Endothelial cell of umbilical vein (primary cell): ENCODE measurements around the gene HTR6. TPM values are rescaled to one million over a fixed set of nuclear protein-coding genes. Genes with fewer than 3 reads are reported as not detected.

Experiments
- BruUV-seq: library from RNA; stranded (reverse); fragments of 400-500 nt; replicated peaks from 2 replicates; lab custom pipeline; 2021; lab: Mats Ljungman, UMichigan
- CTCF ChIA-PET: fragments of 300-600, 350-600 bp; sonication (Branson Sonifier 250); formaldehyde crosslinking; loops from one replicate; lab custom pipeline; 2021; ENCODE audit warnings: antibody characterized with exemption, inconsistent platforms; lab: Charles Lee
- POLR2A ChIA-PET: fragments of 300-600, 350-600 bp; sonication (Branson Sonifier 250); formaldehyde crosslinking; loops from one replicate; lab custom pipeline; 2021; ENCODE audit warnings: antibody characterized with exemption, inconsistent platforms; lab: Charles Lee
- DNase-seq: peaks from one replicate; pipeline ENCODE4 v3.0.0-alpha.2; 2011; ENCODE audit warnings: low read depth, low spot score
- FAIRE-seq: peaks from 2 replicates; lab custom pipeline; 2011; peaks lifted over from hg19 to GRCh38; lab: Jason Lieb, UNC
- H2AFZ ChIP-seq: 2 replicates; pipeline ENCODE4 v1.6.0; 2012; ENCODE audit warnings: low read depth, low read length, control low read depth, inconsistent platforms
- H3K27ac ChIP-seq: 2 replicates; pipeline ENCODE4 v1.5.1; 2011; ENCODE audit warnings: low read depth, mild to moderate bottlenecking, control low read depth, low read length, moderate library complexity; ENCODE audit not compliant: insufficient read depth
- H3K27me3 ChIP-seq, 2 experiments: 2 replicates each; pipeline versions ENCODE4 v1.6.0 to v1.6.1; 2011; ENCODE audit warnings: low read length in 2 of 2, mixed read lengths in 1 of 2; ENCODE audit not compliant: control insufficient read depth in 2 of 2, insufficient read depth in 2 of 2
- H3K36me3 ChIP-seq, 2 experiments: 2 replicates in 1 of 2; 3 replicates in 1 of 2; pipeline ENCODE4 v1.5.1; 2011; ENCODE audit warnings: low read length in 2 of 2, mild to moderate bottlenecking in 1 of 2, moderate library complexity in 1 of 2; ENCODE audit not compliant: control insufficient read depth in 2 of 2, insufficient read depth in 2 of 2; ENCODE audit errors: extremely low read depth in 1 of 2
- H3K4me1 ChIP-seq: 3 replicates; pipeline ENCODE4 v1.5.1; 2011; ENCODE audit warnings: mild to moderate bottlenecking, low read length; ENCODE audit not compliant: control insufficient read depth, insufficient read depth; ENCODE audit errors: extremely low read depth
- H3K4me2 ChIP-seq: 2 replicates; pipeline ENCODE4 v1.6.1; 2011; ENCODE audit warnings: low read length, control low read depth, mixed read lengths; ENCODE audit not compliant: insufficient read depth
- H3K4me3 ChIP-seq, 3 experiments: fragments of 200-600 bp in 1 of 3; sonication (generic), shearing (Covaris generic) in 1 of 3; replicated peaks in 1 of 3; 2 replicates each; pipeline ENCODE4 v1.5.1; 2011 to 2016; ENCODE audit warnings: control low read depth in 3 of 3, low read length in 3 of 3, mild to moderate bottlenecking in 2 of 3, inconsistent platforms in 1 of 3, low read depth in 1 of 3, moderate library complexity in 1 of 3; ENCODE audit not compliant: insufficient read depth in 1 of 3
- H3K79me2 ChIP-seq: 2 replicates; pipeline ENCODE4 v1.6.0; 2012; ENCODE audit warnings: low read length, inconsistent platforms; ENCODE audit not compliant: control insufficient read depth, insufficient read depth
- H3K9ac ChIP-seq: replicated peaks from 2 replicates; pipeline ENCODE3; 2011; ENCODE audit warnings: low read length, control low read depth; ENCODE audit not compliant: insufficient read depth; ENCODE audit errors: extremely low read depth
- H3K9me1 ChIP-seq: replicated peaks from 3 replicates; pipeline ENCODE4 v1.6.0; 2011; ENCODE audit warnings: mild to moderate bottlenecking, low read length; ENCODE audit not compliant: control insufficient read depth, insufficient read depth; ENCODE audit errors: extremely low read depth
- H3K9me3 ChIP-seq: replicated peaks from 2 replicates; pipeline ENCODE4 v1.5.1; 2012; ENCODE audit warnings: low read length, inconsistent platforms; ENCODE audit not compliant: control insufficient read depth, insufficient read depth
- H4K20me1 ChIP-seq: replicated peaks from 2 replicates; pipeline ENCODE3; 2011; ENCODE audit warnings: mild to moderate bottlenecking, low read length; ENCODE audit not compliant: control insufficient read depth, insufficient read depth; ENCODE audit errors: extremely low read depth
- CTCF ChIP-seq, 2 donors: IDR thresholded peaks; 1 replicate in 1 of 2; 2 replicates in 1 of 2; pipeline ENCODE4 v1.5.1; 2011; ENCODE audit warnings: low read length in 2 of 2, mild to moderate bottlenecking in 2 of 2, moderate library complexity in 2 of 2, control low read depth in 1 of 2, inconsistent platforms in 1 of 2, low read depth in 1 of 2; ENCODE audit not compliant: insufficient read depth in 1 of 2; ENCODE audit errors: extremely low read depth in 1 of 2
- EZH2 ChIP-seq: IDR thresholded peaks from 2 replicates; pipeline ENCODE4 v1.6.1; 2012; ENCODE audit warnings: borderline replicate concordance, low read depth, mild to moderate bottlenecking, moderate library complexity, low read length, inconsistent platforms; ENCODE audit not compliant: severe bottlenecking
- FOS ChIP-seq: IDR thresholded peaks from 2 replicates; pipeline ENCODE4 v1.6.1; 2011; ENCODE audit warnings: mild to moderate bottlenecking, low read length, moderate library complexity, borderline replicate concordance; ENCODE audit not compliant: insufficient read depth
- GATA2 ChIP-seq: IDR thresholded peaks from 2 replicates; pipeline ENCODE4 v1.7.0; 2011; ENCODE audit warnings: low read depth, mild to moderate bottlenecking, moderate library complexity, mixed read lengths, low read length; ENCODE audit not compliant: insufficient read length, insufficient read depth
- JUN ChIP-seq: IDR thresholded peaks from 2 replicates; pipeline ENCODE4 v1.6.1; 2011; ENCODE audit warnings: borderline replicate concordance, low read depth; ENCODE audit not compliant: insufficient read length, insufficient read depth
- MYC ChIP-seq: IDR thresholded peaks from one replicate; pipeline ENCODE4 v1.6.1; 2011; ENCODE audit warnings: mild to moderate bottlenecking, low read depth, low read length
- POLR2A ChIP-seq: IDR thresholded peaks from 2 replicates; pipeline ENCODE4 v1.6.1; 2012; ENCODE audit warnings: low read depth, mild to moderate bottlenecking, control low read depth, low read length
- POLR2AphosphoS5 ChIP-seq: IDR thresholded peaks from 2 replicates; pipeline ENCODE4 v1.6.1; 2012; ENCODE audit warnings: low read depth, mild to moderate bottlenecking, control low read depth, low read length, moderate library complexity; ENCODE audit not compliant: insufficient read depth
- dilution Hi-C: fragments of 300-500 bp; cut with MboI; formaldehyde crosslinking; loops from one replicate; pipeline ENCODE4 v1.15.0; 2019; ENCODE audit warnings: low sequenced_read_pairs; ENCODE audit not compliant: extremely low pct_ligation_motif_present
- intact Hi-C: fragments of 100-400 bp; cut with micrococcal nuclease; formaldehyde crosslinking; loops from one replicate; pipeline ENCODE4 v1.10.0; 2022
- polyA plus RNA-seq, 4 experiments: library from polyadenylated mRNA; depleted of rRNA in 3 of 4; stranded (reverse) in 3 of 4; unstranded in 1 of 4; fragments of >200 nt; gene quantifications; 2 replicates each; pipeline versions ENCODE4 v1.2.1 to v1.2.3, GENCODE V29; 2011 to 2012; ENCODE audit warnings: missing spikeins in 1 of 4
- total RNA-seq: library from RNA; stranded (reverse); gene quantifications from 2 replicates; pipeline ENCODE4 v1.2.3, GENCODE V29; 2021
- TF ChIP-seq, protein P1 (sequence below): IDR thresholded peaks from 2 replicates; pipeline ENCODE4 v1.6.1; 2011; ENCODE audit not compliant: insufficient read depth, insufficient read length

Gene HTR6
- total and polyA plus RNA-seq, 2 donors (not counting 3 experiments of a cell fraction or from before 2014, with no cell fraction given) = not detected

DNA sequence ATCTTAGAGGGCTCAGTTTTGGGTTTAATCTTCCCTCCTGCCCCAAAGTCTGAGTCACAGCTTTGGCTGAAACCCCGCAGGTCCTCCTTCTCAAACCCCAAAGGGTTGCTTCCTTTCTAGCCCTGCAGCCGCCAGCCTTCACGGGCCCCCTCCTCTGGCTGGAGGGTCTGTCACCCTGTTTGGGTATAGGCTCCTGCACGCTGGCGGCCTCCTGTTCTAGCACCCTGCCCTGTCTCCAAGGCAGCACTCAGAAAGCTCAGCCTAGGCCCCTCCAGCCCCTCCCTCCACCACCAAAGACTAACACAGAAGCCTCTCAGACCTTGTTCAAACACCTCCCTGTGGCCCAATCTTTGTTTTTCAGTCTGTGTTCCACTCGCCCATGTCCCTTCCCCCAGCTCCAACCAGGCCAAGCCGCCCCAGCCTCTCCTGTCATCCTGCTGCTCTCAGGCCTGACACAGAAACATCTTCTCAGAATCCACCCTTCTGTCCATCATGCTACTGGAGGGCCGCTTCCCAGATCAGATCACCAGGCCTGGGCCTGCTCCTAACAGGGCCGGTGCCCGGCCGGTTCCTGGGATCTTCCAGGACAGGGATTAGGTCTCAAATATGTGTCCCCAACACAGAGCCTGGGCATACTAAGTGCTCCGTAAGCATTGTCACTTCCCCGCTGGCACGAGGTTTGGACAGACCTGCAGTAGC, 35.6 kb downstream of the HTR6 start:
- H3K4me1 ChIP-seq = no peaks in the 10 kb centered on the region
- intact Hi-C loops = no loop called here
- H3K4me2 ChIP-seq = no peak overlapping the region
- no peaks in the 10 kb centered on the region for H3K9me3 ChIP-seq
- BruUV-seq = no TSS peak
- no peaks in the 10 kb centered on the region for H3K27me3 ChIP-seq
- no peaks in the 10 kb centered on the region for H4K20me1 ChIP-seq
- dilution Hi-C loops = no loop called here
- ChIA-PET POLR2A (no interaction called here), CTCF (interaction anchor here (8.6 kb wide), 1 partner anchor 38 kb away, joined by 200 read pairs; the partner anchor contains the start of gene HTR6)
- FAIRE-seq (no peak), DNase-seq (no peak)
- H2AFZ ChIP-seq = no peak overlapping the region
- TF ChIP-seq, protein P1, sequence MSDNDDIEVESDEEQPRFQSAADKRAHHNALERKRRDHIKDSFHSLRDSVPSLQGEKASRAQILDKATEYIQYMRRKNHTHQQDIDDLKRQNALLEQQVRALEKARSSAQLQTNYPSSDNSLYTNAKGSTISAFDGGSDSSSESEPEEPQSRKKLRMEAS = no peak
- TF ChIP-seq POLR2A = no peak
- no peak for TF ChIP-seq GATA2
- TF ChIP-seq JUN = no peak
- no peak for TF ChIP-seq FOS
- TF ChIP-seq MYC = no peak
- no peak for TF ChIP-seq EZH2
- TF ChIP-seq CTCF (IDR thresholded peaks at IDR 0.05; ENCODE audit: extremely low read depth in 1 of 2, insufficient read depth in 1 of 2, low read depth in 1 of 2, low read length in 2 of 2) = no peak
- TF ChIP-seq POLR2AphosphoS5 = no peak
- no peaks in the 10 kb centered on the region for H3K9me1 ChIP-seq
- no peak overlapping the region for H3K4me3 ChIP-seq
- H3K79me2 ChIP-seq = no peaks in the 10 kb centered on the region
- H3K9ac ChIP-seq = no peak overlapping the region
- H3K27ac ChIP-seq = no peak overlapping the region
- no peaks in the 10 kb centered on the region for H3K36me3 ChIP-seq
